Stimulated activated CD8-positive, alpha-beta memory T cell treated with anti-CD3 and anti-CD28 coated beads, Interleukin-15, amount 100 ng/mL, for 4 hours (primary cell): ENCODE measurements around the gene BABAM2.
"Not testable (repeated sequence)": the region's sequence is repeated elsewhere in the genome, so short reads cannot be mapped to it uniquely, and the experiment has no call there.

Experiments
- DNase-seq, 2 donors: peaks; one replicate each; pipeline ENCODE4 v3.0.0-alpha.2; 2020; ENCODE audit warnings: low read depth in 2 of 2

BABAM2 gene

GRCh38 chr2:28025123-28025522 is 134.6 kb downstream of the BABAM2 start:
- no peak for DNase-seq

- DNase-seq = not testable (repeated sequence)
Measured at GRCh38 chr2:28026230-28026629, 135.7 kb downstream of the BABAM2 start.

GRCh38 chr2:28028025-28028424 is 137.5 kb downstream of the BABAM2 start:
- DNase-seq = no peak

- DNase-seq = no peak
Measured at GRCh38 chr2:28030600-28030999, 140.1 kb downstream of the BABAM2 start.

- no peak for DNase-seq
Measured at GRCh38 chr2:28032816-28033215, 142.3 kb downstream of the BABAM2 start.

GRCh38 chr2:28034696-28035095 is 144.2 kb downstream of the BABAM2 start:
- no peak for DNase-seq

- no peak for DNase-seq
Measured at GRCh38 chr2:28035163-28035690, 144.7 kb downstream of the BABAM2 start.

- DNase-seq = no peak
Measured at GRCh38 chr2:28035816-28036215, 145.3 kb downstream of the BABAM2 start.

- no peak for DNase-seq
Measured at GRCh38 chr2:28036307-28036706, 145.8 kb downstream of the BABAM2 start.

GRCh38 chr2:28038722-28039121 is 148.2 kb downstream of the BABAM2 start:
- no peak for DNase-seq

GRCh38 chr2:28045676-28046351 is 155.3 kb downstream of the BABAM2 start:
- DNase-seq = no peak

- DNase-seq = no peak
Measured at GRCh38 chr2:28046921-28047320, 156.4 kb downstream of the BABAM2 start.

- DNase-seq = no peak
Measured at GRCh38 chr2:28047681-28048080, 157.2 kb downstream of the BABAM2 start.

- no peak for DNase-seq
Measured at GRCh38 chr2:28048341-28048740, 157.8 kb downstream of the BABAM2 start.

GRCh38 chr2:28049416-28049815 is 158.9 kb downstream of the BABAM2 start:
- no peak for DNase-seq

- no peak for DNase-seq
Measured at GRCh38 chr2:28049899-28050298, 159.4 kb downstream of the BABAM2 start.

- no peak for DNase-seq
Measured at GRCh38 chr2:28052691-28053090, 162.2 kb downstream of the BABAM2 start.

- DNase-seq = no peak
Measured at GRCh38 chr2:28053597-28053996, 163.1 kb downstream of the BABAM2 start.

- no peak for DNase-seq
Measured at GRCh38 chr2:28054916-28055315, 164.4 kb downstream of the BABAM2 start.

- DNase-seq = no peak
Measured at GRCh38 chr2:28055325-28055970, 164.9 kb downstream of the BABAM2 start.

GRCh38 chr2:28058791-28059190 is 168.3 kb downstream of the BABAM2 start:
- no peak for DNase-seq

GRCh38 chr2:28062867-28063266 is 172.3 kb downstream of the BABAM2 start:
- DNase-seq = no peak

GRCh38 chr2:28063492-28063962 is 173.0 kb downstream of the BABAM2 start:
- DNase-seq = no peak
